Endometrium (tissue), 2 donors: Measurements from ENCODE around the gene PAEP.

Experiments
- FAIRE-seq: peaks from 2 replicates; lab custom pipeline; 2012; peaks lifted over from hg19 to GRCh38; lab: Jason Lieb, UNC
- donor health status: control.
- donor health status: control.

The PAEP gene

GRCh38 chr9:135579889-135580660 is 18.5 kb downstream of the PAEP start:
- FAIRE-seq, result no peak

DNA sequence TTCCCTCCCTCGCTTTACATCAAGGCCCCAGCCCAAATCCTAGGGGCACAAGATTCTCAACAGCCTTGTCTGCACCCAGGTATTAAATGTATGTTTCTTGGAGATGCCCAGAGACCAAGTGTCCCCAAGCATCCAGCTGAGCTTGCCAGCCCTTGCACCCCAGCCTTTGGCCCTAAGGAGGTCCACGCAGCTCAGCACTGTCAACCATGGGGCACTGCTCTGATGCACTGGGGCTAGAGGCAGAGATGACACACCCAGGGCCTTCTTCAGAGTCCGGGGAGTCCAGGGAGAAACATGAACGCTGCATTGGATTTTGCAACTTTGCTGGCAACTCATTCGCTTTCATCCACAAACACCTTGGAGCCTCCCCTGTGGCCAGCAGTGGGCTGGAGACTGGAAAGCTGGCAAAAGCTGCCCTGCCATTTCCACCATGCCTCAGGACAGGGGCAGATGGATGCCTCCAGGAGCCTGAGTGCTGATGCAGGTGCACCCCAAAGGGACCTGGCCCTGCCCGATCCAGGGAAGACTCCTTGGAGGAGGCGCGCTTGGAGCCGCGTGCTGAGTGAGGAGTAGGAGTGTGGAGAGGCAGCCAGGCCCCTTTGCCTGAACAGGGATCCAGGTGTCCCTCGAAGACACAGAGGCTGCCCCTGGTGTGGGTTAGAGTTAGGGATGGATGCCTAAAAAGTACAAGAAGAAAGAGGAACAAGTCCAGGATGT is 19.3 kb downstream of the PAEP start:
- no peak for FAIRE-seq

- FAIRE-seq, result no peak
These were observed 20.3 kb downstream of the PAEP start for GRCh38 chr9:135581636-135582426.

- FAIRE-seq, result no peak
These were observed 21.0 kb downstream of the PAEP start for GRCh38 chr9:135582541-135582940.

DNA sequence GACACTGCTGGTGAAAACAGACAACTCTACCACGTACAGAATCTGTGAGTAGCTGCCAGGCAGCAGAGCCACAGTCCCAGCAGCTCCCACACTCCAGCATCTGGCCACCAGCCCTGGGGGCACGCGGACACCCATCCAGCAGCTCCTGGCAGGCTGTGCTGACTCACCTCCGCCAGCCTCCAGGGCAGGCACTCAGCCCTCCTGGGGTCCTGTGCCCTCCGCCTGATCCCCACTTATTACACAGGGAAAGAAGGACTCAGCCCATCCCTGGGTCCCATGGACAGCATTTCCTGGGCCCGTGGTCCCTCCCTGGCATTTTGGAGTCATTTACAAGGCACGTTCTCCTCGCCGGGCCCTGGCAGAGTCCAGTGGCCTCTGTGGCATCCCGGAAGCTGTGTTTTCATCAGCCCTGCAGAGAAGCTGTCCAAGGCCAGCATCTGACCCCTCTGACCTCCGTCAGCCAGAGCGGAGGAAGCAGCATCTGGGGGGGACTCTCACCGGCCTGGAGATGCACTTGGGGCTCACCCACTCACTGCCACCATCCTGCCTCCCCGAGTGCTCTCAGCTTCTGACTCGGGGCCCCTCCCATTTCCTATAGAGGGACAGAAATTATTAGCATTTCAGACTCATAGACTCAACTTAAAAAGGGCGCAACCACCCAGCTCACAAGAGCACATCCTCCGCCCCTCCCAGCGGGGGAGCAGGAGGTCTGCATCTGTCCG is 21.6 kb downstream of the PAEP start:
- no peak for FAIRE-seq

DNA sequence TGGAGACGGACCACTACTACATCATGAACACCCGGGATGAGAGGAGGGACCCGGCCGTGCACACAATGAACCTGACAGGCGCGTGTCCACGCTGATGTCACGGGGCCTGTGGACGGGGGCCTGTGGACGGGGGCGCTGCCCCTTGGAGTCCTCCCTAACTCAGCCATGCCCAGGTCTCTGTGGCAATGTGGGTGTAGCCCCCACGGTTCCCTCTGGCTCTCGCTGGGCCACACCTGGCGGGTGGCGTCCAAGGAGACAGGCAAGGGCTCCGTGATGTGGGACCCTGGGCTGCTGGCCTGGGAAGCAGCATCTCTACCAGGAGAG is 22.1 kb downstream of the PAEP start:
- no peak for FAIRE-seq

GRCh38 chr9:135584371-135584770 is 22.8 kb downstream of the PAEP start:
- no peak for FAIRE-seq

GRCh38 chr9:135584934-135585333 is 23.4 kb downstream of the PAEP start:
- FAIRE-seq, result no peak

DNA sequence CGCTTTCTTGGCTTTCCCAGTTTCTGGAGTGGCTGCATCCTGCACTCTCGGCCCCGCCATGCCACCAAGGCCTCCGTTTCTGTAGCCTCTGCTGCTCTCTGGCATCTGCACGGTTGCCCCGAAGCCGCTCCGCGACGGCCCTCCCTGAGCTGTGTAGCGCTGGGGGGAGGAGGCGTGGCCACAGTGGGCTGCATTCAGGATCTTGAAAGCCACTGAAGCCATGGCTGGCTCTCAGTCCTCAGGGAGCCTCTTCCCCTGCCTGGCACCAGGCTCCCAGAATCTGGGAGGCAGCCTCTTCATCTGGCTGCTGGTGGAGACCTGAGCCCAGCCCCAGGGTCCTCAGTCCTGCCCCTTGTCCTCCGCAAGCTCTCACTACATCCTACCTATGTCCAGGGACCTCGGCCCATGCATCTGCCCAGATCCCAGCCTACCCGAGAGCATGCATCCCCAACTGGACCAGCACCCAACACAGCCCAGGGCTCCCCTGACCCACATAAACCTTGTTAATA is 25.1 kb downstream of the PAEP start:
- no peak for FAIRE-seq

DNA sequence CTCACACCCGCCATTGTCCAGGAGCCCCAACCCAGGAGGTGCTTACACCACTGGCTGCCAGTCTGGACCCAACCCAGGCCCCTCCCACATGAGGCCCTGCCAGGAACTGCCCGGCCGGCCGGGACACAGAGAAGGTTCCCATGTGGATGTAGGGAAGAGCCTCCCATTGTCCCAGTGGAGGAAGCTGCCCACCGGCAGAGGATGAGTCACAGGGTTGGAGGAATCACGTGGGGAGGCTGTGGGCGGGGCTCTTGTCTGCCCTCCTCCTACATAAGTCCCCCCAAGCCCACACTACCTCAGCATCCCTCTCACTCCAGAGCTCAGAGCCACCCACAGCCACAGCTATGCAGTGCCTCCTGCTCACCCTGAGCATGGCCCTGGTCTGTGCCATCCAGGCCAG is 26.1 kb downstream of the PAEP start:
- no peak for FAIRE-seq

DNA sequence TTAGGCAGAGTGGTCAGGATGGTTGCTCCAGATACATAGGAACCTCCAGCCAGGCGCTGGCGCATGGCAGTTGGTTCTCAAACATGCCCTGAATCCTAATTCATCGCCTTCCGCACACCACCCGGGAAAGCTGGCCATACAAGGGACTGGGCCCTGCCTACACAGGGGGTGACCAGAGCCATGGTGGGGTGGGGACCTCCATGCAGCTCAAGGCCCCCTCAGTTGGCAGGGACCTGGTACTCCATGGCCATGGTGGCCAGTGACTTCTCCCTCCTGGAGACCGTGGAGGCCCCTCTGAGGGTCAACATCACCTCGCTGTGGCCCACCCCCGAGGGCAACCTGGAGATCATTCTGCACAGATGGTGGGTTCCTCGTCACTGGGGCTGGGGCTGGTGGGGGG is 26.8 kb downstream of the PAEP start:
- no peak for FAIRE-seq

- no peak for FAIRE-seq
These were observed 27.5 kb downstream of the PAEP start for GRCh38 chr9:135588886-135589595.

DNA sequence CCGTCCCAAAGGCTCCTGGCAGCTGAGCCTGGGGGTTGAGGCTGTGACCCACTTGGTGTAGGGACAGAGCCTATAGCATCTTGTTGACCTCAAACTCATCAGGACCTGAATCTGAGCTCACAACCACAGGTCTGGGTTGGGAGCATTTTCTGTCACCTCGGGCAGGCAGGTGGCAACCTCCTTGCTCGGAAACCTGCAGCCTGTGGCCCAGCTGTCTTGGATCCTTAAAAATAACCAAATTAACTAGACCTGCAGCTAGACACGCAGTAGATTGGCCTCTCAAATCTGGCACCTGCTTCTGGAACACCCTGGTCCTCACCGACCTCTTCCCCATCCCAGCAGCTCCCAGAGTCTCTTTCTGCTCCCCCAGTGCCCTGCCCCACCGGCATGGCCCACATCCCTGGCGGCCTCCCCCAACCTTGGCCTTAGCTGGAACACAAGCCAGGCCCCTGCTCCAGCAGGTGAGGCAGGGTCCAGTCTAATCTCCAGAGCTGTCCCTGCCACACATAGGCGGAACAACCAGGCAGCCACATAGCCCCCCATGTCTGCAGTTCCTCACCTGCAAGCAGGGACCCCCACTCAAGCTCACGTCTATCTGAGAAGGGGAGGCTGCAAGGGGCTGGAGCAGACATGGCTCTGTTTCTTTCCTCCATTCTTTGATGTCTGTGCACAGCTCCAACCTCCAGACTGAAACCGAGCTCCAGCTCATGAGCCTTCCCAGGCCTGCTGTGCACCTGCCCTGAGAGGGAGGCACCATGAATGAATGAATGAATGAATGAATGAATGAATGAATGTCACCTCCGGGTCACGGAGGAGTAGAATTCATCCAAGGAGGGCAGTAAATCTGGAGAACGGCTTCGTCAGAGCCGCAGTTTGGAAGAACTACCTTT is 28.3 kb downstream of the PAEP start:
- no peak for FAIRE-seq

GRCh38 chr9:135590486-135591079 is 29.0 kb downstream of the PAEP start:
- no peak for FAIRE-seq

DNA sequence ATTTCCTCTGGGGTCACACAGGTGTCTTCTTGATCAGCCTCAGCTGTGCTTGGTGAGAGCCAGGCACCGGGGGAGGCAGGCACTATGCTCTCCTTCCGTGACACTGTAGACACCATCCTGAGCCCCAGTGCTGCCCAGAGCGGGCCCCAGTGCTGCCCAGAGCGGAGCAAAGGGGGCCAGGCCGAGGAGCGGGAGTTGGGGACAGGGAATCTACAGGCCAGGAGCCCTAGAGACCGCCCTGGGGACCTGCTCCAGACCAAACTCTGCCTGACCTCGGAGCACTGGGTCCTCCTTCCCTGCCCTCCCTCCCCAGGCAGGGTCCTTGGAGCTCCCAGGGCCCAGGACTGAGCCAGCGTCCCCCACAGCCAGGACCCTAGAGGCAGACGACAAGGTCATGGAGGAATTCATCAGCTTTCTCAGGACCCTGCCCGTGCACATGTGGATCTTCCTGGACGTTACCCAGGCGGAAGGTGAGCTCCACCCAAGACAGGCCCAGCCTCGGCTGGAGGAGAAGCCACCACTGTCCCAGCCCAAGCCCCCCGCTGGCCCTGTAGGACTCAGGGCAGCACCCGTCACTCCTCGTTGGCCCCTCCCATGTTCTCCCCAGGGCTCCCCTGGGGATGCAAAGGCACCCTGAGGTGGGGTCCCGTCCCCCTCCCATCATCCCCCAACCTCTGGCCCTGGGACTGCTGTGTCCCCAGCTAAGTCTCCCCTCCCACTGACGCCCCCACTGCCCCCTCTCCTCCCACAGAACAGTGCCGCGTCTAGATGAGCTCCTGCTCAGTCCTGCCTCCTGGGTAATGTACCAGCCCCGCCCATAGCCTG is 30.2 kb downstream of the PAEP start:
- no peak for FAIRE-seq

DNA sequence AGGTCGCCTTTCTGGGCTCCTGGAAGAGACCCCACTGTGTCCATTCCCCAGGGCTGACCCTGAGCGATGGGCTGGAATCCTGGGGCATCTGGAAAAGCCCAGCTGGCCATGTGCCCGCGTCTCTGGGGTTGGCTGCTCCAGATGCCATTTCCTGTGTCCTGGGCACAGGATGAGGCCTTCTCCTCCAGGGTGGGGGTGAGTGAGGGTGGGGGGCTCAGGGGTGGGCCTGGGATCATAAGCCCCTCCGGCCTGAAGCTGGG is 30.7 kb downstream of the PAEP start:
- no peak for FAIRE-seq

DNA sequence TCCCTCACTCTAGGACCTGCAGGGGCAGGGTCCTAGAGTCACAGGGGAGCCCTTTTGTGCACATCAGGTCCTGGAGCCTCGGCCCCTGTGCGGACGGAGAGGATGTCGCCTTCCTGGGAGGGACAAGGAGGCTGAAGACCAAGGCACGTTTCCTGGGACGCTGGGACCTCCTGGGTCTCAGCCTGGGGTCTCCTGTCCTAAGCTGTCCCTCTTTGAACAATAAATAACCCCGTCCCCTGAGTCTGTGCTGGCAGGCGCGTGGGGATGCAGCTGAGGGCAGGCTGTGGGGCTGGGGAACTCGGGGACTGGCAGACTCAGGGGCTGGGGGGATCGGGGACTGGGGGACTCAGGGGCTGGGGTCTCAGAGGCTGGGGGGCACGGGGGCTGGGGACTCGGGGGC is 31.1 kb downstream of the PAEP start:
- no peak for FAIRE-seq

DNA sequence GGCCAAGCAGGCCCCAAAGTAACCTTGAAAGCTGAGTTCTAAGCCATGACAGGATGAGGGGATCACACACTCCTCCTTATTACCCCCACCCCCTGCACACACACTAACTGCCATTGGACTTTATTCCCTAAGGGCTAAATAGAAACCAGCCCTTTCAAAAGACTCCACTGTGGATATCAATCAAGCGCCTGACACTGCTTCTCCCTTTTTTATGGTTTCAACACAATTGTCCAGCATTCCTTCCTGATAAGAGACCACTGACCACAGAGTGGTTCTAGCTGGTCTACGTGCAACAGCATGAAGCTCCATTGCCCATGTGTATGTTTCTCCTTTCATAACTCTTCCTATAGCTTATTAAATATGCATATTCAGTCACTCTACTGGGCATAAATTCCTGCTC is 34.7 kb downstream of the PAEP start:
- no peak for FAIRE-seq

GRCh38 chr9:135600296-135600817 is 38.8 kb downstream of the PAEP start:
- no peak for FAIRE-seq
